Breast epithelium (tissue), 4 donors: ENCODE results near the gene SERPINA1. TPM values are rescaled to one million over a fixed set of nuclear protein-coding genes. Genes with fewer than 3 reads are reported as not detected.

Experiments
- DNase-seq, 2 donors: peaks; one replicate each; pipeline ENCODE4 v3.0.0-alpha.2; 2019; ENCODE audit warnings: low spot score in 2 of 2
- H3K27ac ChIP-seq, 2 donors: fragments of 200-600 bp; sonication (generic) in 1 of 2; one replicate each; pipeline ENCODE4 v1.5.1; 2016 to 2019; ENCODE audit warnings: mild to moderate bottlenecking in 1 of 2
- H3K27me3 ChIP-seq, 2 donors: fragments of 200-600 bp; sonication (generic) in 1 of 2; one replicate each; pipeline versions ENCODE4 v1.5.1 to v1.6.0; 2017 to 2019; ENCODE audit warnings: control low read depth in 1 of 2, mild to moderate bottlenecking in 1 of 2
- H3K36me3 ChIP-seq: fragments of 200-600 bp; one replicate; pipeline ENCODE4 v1.5.1; 2019
- H3K4me1 ChIP-seq, 2 donors: fragments of 200-600 bp; sonication (generic); one replicate each; pipeline ENCODE4 v1.5.1; 2016 to 2019; ENCODE audit warnings: control low read depth in 1 of 2
- H3K4me3 ChIP-seq, 3 donors: fragments of 200-600 bp; sonication (generic); 1 replicate in 2 of 3; 2 replicates in 1 of 3; pipeline ENCODE4 v1.5.1; 2016 to 2019; ENCODE audit warnings: mild to moderate bottlenecking in 3 of 3, moderate library complexity in 2 of 3
- H3K9me3 ChIP-seq, 2 donors: fragments of 200-600 bp; sonication (generic) in 1 of 2; one replicate each; pipeline ENCODE4 v1.5.1; 2016 to 2019; ENCODE audit warnings: control low read depth in 1 of 2
- POLR2A ChIP-seq: fragments of 450-650 bp; IDR thresholded peaks from one replicate; pipeline ENCODE4 v1.6.1; 2016; ENCODE audit warnings: antibody characterized with exemption, mild to moderate bottlenecking, moderate library complexity
- POLR2AphosphoS5 ChIP-seq, 3 donors: sonication (generic); formaldehyde crosslinking; IDR thresholded peaks; one replicate each; pipeline ENCODE4 v1.6.1; 2017; ENCODE audit warnings: antibody characterized with exemption in 3 of 3
- intact Hi-C: fragments of 100-400 bp; cut with DNase I; formaldehyde crosslinking; loops from one replicate; pipeline ENCODE4 v1.15.1; 2023; ENCODE audit warnings: low total_unique reads
- total RNA-seq, 3 donors: library from RNA; depleted of rRNA; stranded (reverse); fragments of >200 nt; gene quantifications; one replicate each; pipeline ENCODE4 v1.1.0, GENCODE V29; 2016
- TF ChIP-seq, protein P1 (sequence below), 3 donors: fragments of 450-650 bp; IDR thresholded peaks; one replicate each; pipeline ENCODE4 v1.5.1; 2016 to 2017; ENCODE audit warnings: antibody characterized with exemption in 3 of 3, mild to moderate bottlenecking in 3 of 3, moderate library complexity in 3 of 3

The SERPINA1 gene
- total RNA-seq, 3 donors from 2014 or later: 7.5 to 200 (median 42.6) TPM

GRCh38 chr14:94386085-94387031, 2.0 kb downstream of the SERPINA1 start:
- peak overlapping the region in 1 of 2 donors; percentile 25 for H3K27ac ChIP-seq
- H3K27me3 ChIP-seq: no peaks in the 10 kb centered on the region
- H3K9me3 ChIP-seq: no peaks in the 10 kb centered on the region
- intact Hi-C loops: no loop called here
- DNase-seq: no peak
- H3K4me3 ChIP-seq: no peak overlapping the region
- H3K4me1 ChIP-seq: no peaks in the 10 kb centered on the region
- TF ChIP-seq POLR2A (no peak), POLR2AphosphoS5 (IDR thresholded peaks at IDR 0.05) (no peak)
- TF ChIP-seq, protein P1, sequence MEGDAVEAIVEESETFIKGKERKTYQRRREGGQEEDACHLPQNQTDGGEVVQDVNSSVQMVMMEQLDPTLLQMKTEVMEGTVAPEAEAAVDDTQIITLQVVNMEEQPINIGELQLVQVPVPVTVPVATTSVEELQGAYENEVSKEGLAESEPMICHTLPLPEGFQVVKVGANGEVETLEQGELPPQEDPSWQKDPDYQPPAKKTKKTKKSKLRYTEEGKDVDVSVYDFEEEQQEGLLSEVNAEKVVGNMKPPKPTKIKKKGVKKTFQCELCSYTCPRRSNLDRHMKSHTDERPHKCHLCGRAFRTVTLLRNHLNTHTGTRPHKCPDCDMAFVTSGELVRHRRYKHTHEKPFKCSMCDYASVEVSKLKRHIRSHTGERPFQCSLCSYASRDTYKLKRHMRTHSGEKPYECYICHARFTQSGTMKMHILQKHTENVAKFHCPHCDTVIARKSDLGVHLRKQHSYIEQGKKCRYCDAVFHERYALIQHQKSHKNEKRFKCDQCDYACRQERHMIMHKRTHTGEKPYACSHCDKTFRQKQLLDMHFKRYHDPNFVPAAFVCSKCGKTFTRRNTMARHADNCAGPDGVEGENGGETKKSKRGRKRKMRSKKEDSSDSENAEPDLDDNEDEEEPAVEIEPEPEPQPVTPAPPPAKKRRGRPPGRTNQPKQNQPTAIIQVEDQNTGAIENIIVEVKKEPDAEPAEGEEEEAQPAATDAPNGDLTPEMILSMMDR (IDR thresholded peaks at IDR 0.05): no peak
- H3K36me3 ChIP-seq: no peaks in the 10 kb centered on the region

DNA sequence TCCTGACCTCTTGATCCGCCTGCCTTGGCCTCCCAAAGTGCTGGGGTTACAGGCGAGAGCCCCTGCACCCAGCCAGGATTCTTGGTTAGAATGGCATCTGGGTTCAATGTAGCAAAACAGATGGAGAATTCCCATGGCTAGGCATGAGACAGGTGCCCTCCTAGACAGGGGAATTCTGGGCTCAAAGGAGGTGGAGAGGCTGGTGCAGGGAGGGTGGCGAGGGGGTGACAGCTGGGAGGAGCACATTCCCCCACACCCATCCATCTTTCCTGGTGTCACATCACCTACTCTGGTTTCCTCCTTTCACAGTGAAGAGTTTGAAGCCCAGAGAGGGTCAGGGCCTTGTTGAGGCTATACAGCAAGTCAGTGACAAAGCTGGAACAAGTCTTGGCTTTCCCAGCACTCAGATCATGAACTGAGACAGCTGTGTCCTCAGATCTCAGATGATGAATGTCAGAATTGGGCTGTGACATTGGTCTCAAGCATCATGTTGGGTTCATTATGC, 2.8 kb downstream of the SERPINA1 start:
- H3K36me3 ChIP-seq: no peaks in the 10 kb centered on the region
- H3K9me3 ChIP-seq: no peaks in the 10 kb centered on the region
- intact Hi-C loops: no loop called here
- TF ChIP-seq POLR2AphosphoS5 (IDR thresholded peaks at IDR 0.05) (no peak), POLR2A (no peak)
- TF ChIP-seq, protein P1 (IDR thresholded peaks at IDR 0.05): no peak
- no peak overlapping the region for H3K27ac ChIP-seq
- no peaks in the 10 kb centered on the region for H3K27me3 ChIP-seq
- no peak overlapping the region for H3K4me3 ChIP-seq
- no peaks in the 10 kb centered on the region for H3K4me1 ChIP-seq
- no peak for DNase-seq

DNA sequence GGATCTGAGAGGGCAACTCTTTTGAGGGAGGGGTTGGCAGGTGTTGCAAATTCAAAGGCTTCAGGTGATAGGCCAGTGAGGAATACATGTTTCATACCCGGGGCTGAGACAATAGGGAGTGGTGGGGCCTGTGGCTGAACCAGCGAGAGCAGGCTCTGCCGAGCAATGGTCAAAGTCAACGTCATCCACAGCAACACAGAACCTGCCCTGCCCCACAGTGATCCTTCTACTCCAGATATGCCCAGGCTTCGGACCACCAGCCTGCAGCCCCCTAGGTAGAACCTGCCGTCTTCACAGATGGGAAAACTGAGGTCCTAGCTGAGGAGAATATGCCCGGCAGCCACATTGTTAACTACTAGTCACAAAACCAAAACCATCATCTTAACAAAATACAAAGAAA, 4.1 kb downstream of the SERPINA1 start:
- Histone ChIP-seq H3K4me1 (no peaks in the 10 kb centered on the region), H3K36me3 (no peaks in the 10 kb centered on the region), H3K9me3 (no peaks in the 10 kb centered on the region), H3K4me3 (no peak overlapping the region), H3K27me3 (no peaks in the 10 kb centered on the region), H3K27ac (no peak overlapping the region)
- no peak for DNase-seq
- TF ChIP-seq, protein P1 (IDR thresholded peaks at IDR 0.05): no peak
- no peak for TF ChIP-seq POLR2A
- no peak for TF ChIP-seq POLR2AphosphoS5 (IDR thresholded peaks at IDR 0.05)
- intact Hi-C loops: no loop called here

- Histone ChIP-seq H3K4me1 (no peaks in the 10 kb centered on the region), H3K4me3 (no peak overlapping the region), H3K9me3 (no peaks in the 10 kb centered on the region), H3K36me3 (no peaks in the 10 kb centered on the region), H3K27ac (no peak overlapping the region), H3K27me3 (no peaks in the 10 kb centered on the region)
- no peak for DNase-seq
- intact Hi-C loops: no loop called here
- TF ChIP-seq POLR2A (no peak), POLR2AphosphoS5 (IDR thresholded peaks at IDR 0.05) (no peak)
- TF ChIP-seq, protein P1 (IDR thresholded peaks at IDR 0.05): no peak
Measured at GRCh38 chr14:94383777-94384176, 4.6 kb downstream of the SERPINA1 start.
